ENCODE measurements around the gene KBTBD13. TPM values are rescaled to one million over a fixed set of nuclear protein-coding genes. Genes with fewer than 3 reads are reported as not detected.
"Not testable (repeated sequence)": the region's sequence is repeated elsewhere in the genome, so short reads cannot be mapped to it uniquely, and the experiment has no call there.

KBTBD13 gene
- total RNA-seq, 1 experiment from 2014 or later = not detected

GRCh38 chr15:65072027-65072426 lies 4.5 kb upstream of the KBTBD13 start:
- Histone ChIP-seq H3K4me1 (ENCODE audit: insufficient read depth, low read length) (no peaks in the 10 kb centered on the region), H3K36me3 (ENCODE audit: low read depth, low read length) (no peaks in the 10 kb centered on the region), H3K9me2 (replicated peaks; ENCODE audit: low read length) (no peaks in the 10 kb centered on the region), H4K20me1 (ENCODE audit: low read length) (no peaks in the 10 kb centered on the region), H3F3A (ENCODE audit: low read length, unreplicated experiment) (no peaks in the 10 kb centered on the region), H2AFZ (ENCODE audit: low read length) (no peak overlapping the region), H3K4me2 (ENCODE audit: low read length) (no peak overlapping the region), H3K79me2 (ENCODE audit: low read length) (no peaks in the 10 kb centered on the region), H3K9me3 (ENCODE audit: low read length) (no peaks in the 10 kb centered on the region), H3K9ac (ENCODE audit: low read length) (no peak overlapping the region), H3K4me3 (ENCODE audit: low read length) (no peak overlapping the region), H3K27me3 (ENCODE audit: low read length) (no peaks in the 10 kb centered on the region), H3K27ac (ENCODE audit: low read length) (no peak overlapping the region)
- ChIA-PET POLR2A (ENCODE audit: unreplicated experiment) (no interaction called here), CTCF (no interaction called here)
- DNase-seq (no peak), ATAC-seq (no peak)
- no TSS peak for BruUV-seq (replicated peaks)
- intact Hi-C loops (cut with micrococcal nuclease) = no loop called here
- no peak for TF ChIP-seq EZH2phosphoT487 (IDR thresholded peaks at IDR 0.05; ENCODE audit: borderline replicate concordance, low read length)
- TF ChIP-seq CTCF (conservative IDR thresholded peaks at IDR 0.05; ENCODE audit: low read depth, low read length) = no peak
- TF ChIP-seq EZH2 (IDR thresholded peaks at IDR 0.05; ENCODE audit: low read length, unreplicated experiment) = no peak

GRCh38 chr15:65072617-65073016 lies 3.9 kb upstream of the KBTBD13 start:
- Histone ChIP-seq H3K9me3 (ENCODE audit: low read length) (no peaks in the 10 kb centered on the region), H4K20me1 (ENCODE audit: low read length) (no peaks in the 10 kb centered on the region), H3K4me2 (ENCODE audit: low read length) (no peak overlapping the region), H3K9me2 (replicated peaks; ENCODE audit: low read length) (no peaks in the 10 kb centered on the region), H3K79me2 (ENCODE audit: low read length) (no peaks in the 10 kb centered on the region), H3K4me1 (ENCODE audit: insufficient read depth, low read length) (no peaks in the 10 kb centered on the region), H3K36me3 (ENCODE audit: low read depth, low read length) (no peaks in the 10 kb centered on the region), H3K9ac (ENCODE audit: low read length) (no peak overlapping the region), H3K4me3 (ENCODE audit: low read length) (no peak overlapping the region), H2AFZ (ENCODE audit: low read length) (no peak overlapping the region), H3F3A (ENCODE audit: low read length, unreplicated experiment) (no peaks in the 10 kb centered on the region), H3K27me3 (ENCODE audit: low read length) (no peaks in the 10 kb centered on the region), H3K27ac (ENCODE audit: low read length) (no peak overlapping the region)
- POLR2A ChIA-PET (ENCODE audit: unreplicated experiment) = no interaction called here
- ATAC-seq (no peak), DNase-seq (no peak)
- TF ChIP-seq EZH2phosphoT487 (IDR thresholded peaks at IDR 0.05; ENCODE audit: borderline replicate concordance, low read length) (no peak), CTCF (conservative IDR thresholded peaks at IDR 0.05; ENCODE audit: low read depth, low read length) (no peak), EZH2 (IDR thresholded peaks at IDR 0.05; ENCODE audit: low read length, unreplicated experiment) (no peak)
- intact Hi-C loops (cut with micrococcal nuclease) = no loop called here
- BruUV-seq (replicated peaks) = no TSS peak
- CTCF ChIA-PET = no interaction called here

GRCh38 chr15:65074946-65075345 lies 1.6 kb upstream of the KBTBD13 start:
- ATAC-seq; H3K4me3 ChIP-seq (ENCODE audit: low read length); H3K27ac ChIP-seq (ENCODE audit: low read length); H3K79me2 ChIP-seq (ENCODE audit: low read length); H3K9me3 ChIP-seq (ENCODE audit: low read length); H2AFZ ChIP-seq (ENCODE audit: low read length); H4K20me1 ChIP-seq (ENCODE audit: low read length); H3F3A ChIP-seq (ENCODE audit: low read length, unreplicated experiment); H3K4me1 ChIP-seq (ENCODE audit: insufficient read depth, low read length); H3K9me2 ChIP-seq (replicated peaks; ENCODE audit: low read length); BruUV-seq (replicated peaks); H3K27me3 ChIP-seq (ENCODE audit: low read length); DNase-seq; H3K9ac ChIP-seq (ENCODE audit: low read length); H3K36me3 ChIP-seq (ENCODE audit: low read depth, low read length); intact Hi-C loops (cut with micrococcal nuclease); H3K4me2 ChIP-seq (ENCODE audit: low read length); CTCF ChIA-PET: not testable (repeated sequence)
- POLR2A ChIA-PET (ENCODE audit: unreplicated experiment) = interaction anchor here (0.6 kb wide), 1 partner anchor 188 kb away, joined by 6 read pairs; no protein-coding TSS in a partner anchor

- H3K27ac ChIP-seq (ENCODE audit: low read length); H3K9me3 ChIP-seq (ENCODE audit: low read length); H3K4me3 ChIP-seq (ENCODE audit: low read length); BruUV-seq (replicated peaks); H3K4me2 ChIP-seq (ENCODE audit: low read length); POLR2A ChIA-PET (ENCODE audit: unreplicated experiment); intact Hi-C loops (cut with micrococcal nuclease); H3F3A ChIP-seq (ENCODE audit: low read length, unreplicated experiment); H3K36me3 ChIP-seq (ENCODE audit: low read depth, low read length); DNase-seq; H3K79me2 ChIP-seq (ENCODE audit: low read length); ATAC-seq; H4K20me1 ChIP-seq (ENCODE audit: low read length); CTCF ChIA-PET; H3K9ac ChIP-seq (ENCODE audit: low read length); H3K4me1 ChIP-seq (ENCODE audit: insufficient read depth, low read length); H3K9me2 ChIP-seq (replicated peaks; ENCODE audit: low read length); H3K27me3 ChIP-seq (ENCODE audit: low read length); H2AFZ ChIP-seq (ENCODE audit: low read length): not testable (repeated sequence)
These were observed 745 bp upstream of the KBTBD13 start for GRCh38 chr15:65075607-65076395.
